Stimulated activated CD8-positive, alpha-beta memory T cell treated with anti-CD3 and anti-CD28 coated beads, Interleukin-7, amount 100 ng/mL, for 48 hours (primary cell): ENCODE results near the gene STIM2.
"Not testable (repeated sequence)": the region's sequence is repeated elsewhere in the genome, so short reads cannot be mapped to it uniquely, and the experiment has no call there.

Experiments
- DNase-seq, 2 donors: peaks; one replicate each; pipeline ENCODE4 v3.0.0-alpha.2; 2020; ENCODE audit warnings: low read depth in 1 of 2; ENCODE audit errors: extremely low read depth in 1 of 2

The STIM2 gene

GRCh38 chr4:26947318-26947717 is 86.7 kb downstream of the STIM2 start:
- DNase-seq = no peak

GRCh38 chr4:26950446-26950845 is 89.8 kb downstream of the STIM2 start:
- DNase-seq = no peak

- no peak for DNase-seq
These were observed 92.2 kb downstream of the STIM2 start for GRCh38 chr4:26952891-26953290.

GRCh38 chr4:26953366-26953765 is 92.7 kb downstream of the STIM2 start:
- DNase-seq = no peak

GRCh38 chr4:26953770-26954423 is 93.3 kb downstream of the STIM2 start:
- no peak for DNase-seq

- no peak for DNase-seq
These were observed 94.6 kb downstream of the STIM2 start for GRCh38 chr4:26955241-26955640.

- DNase-seq = no peak
These were observed 98.4 kb downstream of the STIM2 start for GRCh38 chr4:26958925-26959653.

GRCh38 chr4:26959654-26960047 is 99.0 kb downstream of the STIM2 start:
- DNase-seq = no peak

- DNase-seq = no peak
These were observed 102.1 kb downstream of the STIM2 start for GRCh38 chr4:26962720-26963119.

- DNase-seq = no peak
These were observed 103.9 kb downstream of the STIM2 start for GRCh38 chr4:26964512-26964911.

GRCh38 chr4:26964994-26965393 is 104.4 kb downstream of the STIM2 start:
- DNase-seq = no peak

- not testable (repeated sequence) for DNase-seq
These were observed 115.0 kb downstream of the STIM2 start for GRCh38 chr4:26975464-26976181.

- DNase-seq = no peak
These were observed 117.9 kb downstream of the STIM2 start for GRCh38 chr4:26978387-26979053.

- DNase-seq = no peak
These were observed 124.3 kb downstream of the STIM2 start for GRCh38 chr4:26984896-26985295.

GRCh38 chr4:26985873-26986272 is 125.2 kb downstream of the STIM2 start:
- DNase-seq = no peak

- no peak for DNase-seq
These were observed 126.5 kb downstream of the STIM2 start for GRCh38 chr4:26987191-26987590.

- no peak for DNase-seq
These were observed 130.4 kb downstream of the STIM2 start for GRCh38 chr4:26991057-26991456.

- DNase-seq = peak in 1 of 2 donors; percentile 27
These were observed 132.2 kb downstream of the STIM2 start for GRCh38 chr4:26992657-26993361.

GRCh38 chr4:26993539-26993938 is 132.9 kb downstream of the STIM2 start:
- DNase-seq = no peak

GRCh38 chr4:26993967-26994366 is 133.3 kb downstream of the STIM2 start:
- DNase-seq = no peak

- DNase-seq = no peak
These were observed 134.7 kb downstream of the STIM2 start for GRCh38 chr4:26995316-26995715.
